HL-60 (cell line): ENCODE measurements around the gene GATC.

Experiments used
- DNase-seq, 2 experiments: peaks; one replicate each; pipeline ENCODE4 v3.0.0-alpha.2; 2010 to 2020; ENCODE audit warnings: low read depth in 1 of 2, low spot score in 1 of 2
- H3K27ac ChIP-seq: fragments of 250-450 bp; sonication (Bioruptor Pico); replicated peaks from 2 replicates; pipeline ENCODE4 v1.5.1; 2020; ENCODE audit warnings: mild to moderate bottlenecking, moderate library complexity
- H3K27me3 ChIP-seq: fragments of 250-450 bp; sonication (Bioruptor Pico); 2 replicates; pipeline ENCODE4 v1.5.1; 2021; ENCODE audit warnings: mild to moderate bottlenecking, moderate library complexity; ENCODE audit not compliant: insufficient read depth, poor library complexity, severe bottlenecking
- H3K4me3 ChIP-seq: replicated peaks from 2 replicates; pipeline ENCODE4 v1.5.1; 2011; ENCODE audit warnings: mild to moderate bottlenecking, control low read depth, low read length; ENCODE audit not compliant: insufficient read depth
- CTCF ChIP-seq: IDR thresholded peaks from one replicate; pipeline ENCODE4 v1.5.1; 2011; ENCODE audit warnings: low read length, control low read depth, inconsistent platforms; ENCODE audit not compliant: insufficient read depth
- GABPA ChIP-seq: IDR thresholded peaks from 2 replicates; pipeline ENCODE4 v1.6.1; 2012; ENCODE audit warnings: low read depth
- POLR2AphosphoS5 ChIP-seq: IDR thresholded peaks from 2 replicates; pipeline ENCODE4 v1.6.1; 2012; ENCODE audit warnings: low read depth
- REST ChIP-seq: IDR thresholded peaks from 2 replicates; pipeline ENCODE4 v1.6.1; 2012; ENCODE audit warnings: low read depth; ENCODE audit not compliant: insufficient replicate concordance
- SPI1 ChIP-seq: IDR thresholded peaks from 2 replicates; pipeline ENCODE4 v1.6.1; 2012; ENCODE audit warnings: low read depth, mild to moderate bottlenecking, borderline replicate concordance

Gene GATC

DNA sequence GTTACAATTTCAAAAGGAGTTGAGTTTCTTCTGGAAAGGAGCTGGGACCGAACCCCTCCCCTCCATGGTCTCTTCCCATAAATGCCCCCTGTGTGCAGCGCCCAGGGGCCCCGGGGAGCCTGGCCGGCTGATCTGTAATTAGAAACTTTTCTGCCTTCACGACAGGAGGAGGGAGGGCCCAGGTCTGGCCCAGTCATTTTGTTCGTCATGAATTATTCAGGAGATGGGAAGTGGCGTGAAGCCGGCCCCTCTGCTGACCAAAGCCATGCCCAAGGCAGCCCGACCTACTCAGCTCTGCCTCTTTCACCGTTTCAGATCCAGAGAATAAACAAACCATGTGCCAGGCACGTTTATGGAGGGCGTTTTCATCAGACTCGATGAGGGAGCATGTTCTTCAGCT is 44.0 kb upstream of the GATC start:
- TF ChIP-seq POLR2AphosphoS5 (no peak), GABPA (no peak), SPI1 (no peak), REST (no peak), CTCF (no peak)
- Histone ChIP-seq H3K4me3 (no peak overlapping the region), H3K27ac (no peak overlapping the region), H3K27me3 (no peaks in the 10 kb centered on the region)
- no peak for DNase-seq

DNA sequence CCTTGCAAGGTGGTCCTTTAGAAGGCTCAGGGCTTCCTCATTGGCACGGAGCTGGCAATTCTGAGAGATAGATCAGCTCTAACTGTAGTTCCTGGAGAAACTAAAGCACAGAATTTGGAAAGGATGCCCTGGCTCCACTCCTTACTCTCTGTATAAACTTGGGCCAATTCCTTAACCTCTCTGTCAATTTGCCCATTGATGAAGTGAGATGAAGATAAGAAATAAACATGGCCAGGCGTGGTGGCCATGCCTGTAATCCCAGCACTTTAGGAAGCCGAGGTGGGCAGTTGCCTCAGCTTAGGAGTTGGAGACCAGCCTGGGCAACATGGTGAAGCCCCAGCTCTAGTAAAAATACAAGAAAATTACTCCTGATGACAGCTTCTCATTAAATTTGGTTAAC is 42.4 kb upstream of the GATC start:
- no peak for TF ChIP-seq GABPA
- no peak for TF ChIP-seq REST
- no peak for TF ChIP-seq CTCF
- TF ChIP-seq SPI1 = no peak
- TF ChIP-seq POLR2AphosphoS5 = no peak
- Histone ChIP-seq H3K4me3 (no peak overlapping the region), H3K27me3 (no peaks in the 10 kb centered on the region), H3K27ac (no peak overlapping the region)
- no peak for DNase-seq

GRCh38 chr12:120404271-120404670 is 42.0 kb upstream of the GATC start:
- no peak for DNase-seq
- no peak overlapping the region for H3K4me3 ChIP-seq
- no peak for TF ChIP-seq CTCF
- TF ChIP-seq REST = no peak
- no peak for TF ChIP-seq POLR2AphosphoS5
- no peak for TF ChIP-seq SPI1
- TF ChIP-seq GABPA = no peak
- no peak overlapping the region for H3K27ac ChIP-seq
- H3K27me3 ChIP-seq = no peaks in the 10 kb centered on the region
